ENCODE data around the gene STATH.
"Not testable (repeated sequence)": the region's sequence is repeated elsewhere in the genome, so short reads cannot be mapped to it uniquely, and the experiment has no call there.

Gene STATH

DNA sequence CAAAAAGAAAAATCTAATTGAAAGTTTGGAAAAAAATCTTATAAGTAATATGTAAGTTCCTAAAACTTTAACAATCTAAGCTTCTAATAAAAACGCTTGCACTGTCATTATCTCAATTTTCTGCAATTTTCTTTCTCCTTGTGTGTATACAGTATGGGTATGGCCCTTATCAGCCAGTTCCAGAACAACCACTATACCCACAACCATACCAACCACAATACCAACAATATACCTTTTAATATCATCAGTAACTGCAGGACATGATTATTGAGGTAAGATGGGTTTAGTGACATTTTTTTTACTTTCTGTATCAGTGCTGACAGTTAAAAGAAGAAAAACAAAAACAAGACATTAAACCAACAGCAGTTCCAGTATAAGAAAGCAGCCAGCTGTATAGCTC, 4.9 kb downstream of the STATH start:
- Histone ChIP-seq H3K27ac (ENCODE audit: low read depth, low read length) (no peak overlapping the region), H3K9ac (ENCODE audit: low read length) (no peak overlapping the region), H3K4me2 (ENCODE audit: low read depth, low read length, poor library complexity, severe bottlenecking) (no peak overlapping the region), H2AFZ (ENCODE audit: low read depth, low read length, severe bottlenecking) (no peak overlapping the region), H3K9me2 (replicated peaks; ENCODE audit: insufficient read depth, low read length) (no peaks in the 10 kb centered on the region), H4K20me1 (ENCODE audit: low read depth, low read length) (no peaks in the 10 kb centered on the region), H3K4me3 (ENCODE audit: insufficient read depth, low read length, poor library complexity, severe bottlenecking) (no peak overlapping the region), H3K79me2 (ENCODE audit: insufficient read depth, low read length) (no peaks in the 10 kb centered on the region), H3K9me3 (ENCODE audit: insufficient read depth, low read length) (no peaks in the 10 kb centered on the region), H3F3A (ENCODE audit: insufficient read depth) (no peaks in the 10 kb centered on the region), H3K27me3 (ENCODE audit: low read length) (no peaks in the 10 kb centered on the region), H3K36me3 (ENCODE audit: low read length) (no peaks in the 10 kb centered on the region)
- TF ChIP-seq EZH2phosphoT487 (conservative IDR thresholded peaks at IDR 0.05; ENCODE audit: low read length) = no peak
- TF ChIP-seq, protein P1, sequence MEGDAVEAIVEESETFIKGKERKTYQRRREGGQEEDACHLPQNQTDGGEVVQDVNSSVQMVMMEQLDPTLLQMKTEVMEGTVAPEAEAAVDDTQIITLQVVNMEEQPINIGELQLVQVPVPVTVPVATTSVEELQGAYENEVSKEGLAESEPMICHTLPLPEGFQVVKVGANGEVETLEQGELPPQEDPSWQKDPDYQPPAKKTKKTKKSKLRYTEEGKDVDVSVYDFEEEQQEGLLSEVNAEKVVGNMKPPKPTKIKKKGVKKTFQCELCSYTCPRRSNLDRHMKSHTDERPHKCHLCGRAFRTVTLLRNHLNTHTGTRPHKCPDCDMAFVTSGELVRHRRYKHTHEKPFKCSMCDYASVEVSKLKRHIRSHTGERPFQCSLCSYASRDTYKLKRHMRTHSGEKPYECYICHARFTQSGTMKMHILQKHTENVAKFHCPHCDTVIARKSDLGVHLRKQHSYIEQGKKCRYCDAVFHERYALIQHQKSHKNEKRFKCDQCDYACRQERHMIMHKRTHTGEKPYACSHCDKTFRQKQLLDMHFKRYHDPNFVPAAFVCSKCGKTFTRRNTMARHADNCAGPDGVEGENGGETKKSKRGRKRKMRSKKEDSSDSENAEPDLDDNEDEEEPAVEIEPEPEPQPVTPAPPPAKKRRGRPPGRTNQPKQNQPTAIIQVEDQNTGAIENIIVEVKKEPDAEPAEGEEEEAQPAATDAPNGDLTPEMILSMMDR (IDR thresholded peaks at IDR 0.05; ENCODE audit: insufficient read depth, low read length, poor library complexity, severe bottlenecking) = no peak

DNA sequence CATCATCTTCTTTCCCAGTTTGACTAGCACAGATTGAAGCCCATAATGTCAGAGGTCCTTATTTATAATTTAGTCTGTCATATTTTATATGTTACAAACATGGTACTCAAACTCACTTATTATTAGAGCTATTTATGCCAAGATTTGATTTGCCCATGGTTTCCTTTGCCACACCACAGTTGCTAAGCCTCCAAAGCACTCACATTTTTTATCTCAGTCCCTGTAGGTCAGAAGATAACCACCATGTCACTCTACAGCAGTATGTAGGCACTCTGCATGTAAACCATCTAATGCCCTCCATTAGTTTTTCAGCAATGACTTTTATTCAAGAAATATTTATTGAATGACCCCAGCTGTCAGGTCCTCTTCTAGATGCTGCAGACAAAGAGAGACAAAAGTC, 6.7 kb downstream of the STATH start:
- Histone ChIP-seq H4K20me1 (ENCODE audit: low read depth, low read length) (no peaks in the 10 kb centered on the region), H3K27ac (ENCODE audit: low read depth, low read length) (no peak overlapping the region), H3K36me3 (ENCODE audit: low read length) (no peaks in the 10 kb centered on the region), H3K27me3 (ENCODE audit: low read length) (no peaks in the 10 kb centered on the region), H3K9ac (ENCODE audit: low read length) (no peak overlapping the region), H3K4me2 (ENCODE audit: low read depth, low read length, poor library complexity, severe bottlenecking) (no peak overlapping the region), H2AFZ (ENCODE audit: low read depth, low read length, severe bottlenecking) (no peak overlapping the region), H3F3A (ENCODE audit: insufficient read depth) (no peaks in the 10 kb centered on the region), H3K4me3 (ENCODE audit: insufficient read depth, low read length, poor library complexity, severe bottlenecking) (no peak overlapping the region), H3K9me3 (ENCODE audit: insufficient read depth, low read length) (no peaks in the 10 kb centered on the region), H3K9me2 (replicated peaks; ENCODE audit: insufficient read depth, low read length) (no peaks in the 10 kb centered on the region), H3K79me2 (ENCODE audit: insufficient read depth, low read length) (no peaks in the 10 kb centered on the region)
- TF ChIP-seq EZH2phosphoT487 (conservative IDR thresholded peaks at IDR 0.05; ENCODE audit: low read length) = no peak
- TF ChIP-seq, protein P1 (IDR thresholded peaks at IDR 0.05; ENCODE audit: insufficient read depth, low read length, poor library complexity, severe bottlenecking) = no peak

DNA sequence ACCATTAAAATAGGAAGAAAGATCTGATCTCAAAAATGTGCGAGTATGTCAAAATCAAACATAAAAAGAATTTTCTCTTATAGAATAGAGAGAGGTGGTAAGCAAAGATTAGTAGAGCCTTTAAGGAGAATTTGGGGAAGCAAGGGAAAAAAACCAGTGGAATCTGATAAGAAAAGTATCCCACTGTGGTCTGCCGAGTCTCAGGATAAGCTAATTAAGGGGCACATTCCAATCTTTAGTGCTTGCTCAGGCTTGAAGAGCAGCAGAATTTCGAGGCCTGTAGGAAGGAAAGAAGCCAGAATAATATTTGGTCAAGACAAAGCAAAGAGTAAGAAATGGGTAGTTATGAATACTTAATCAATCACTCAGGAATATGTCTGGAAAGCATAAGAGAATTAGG, 13.0 kb downstream of the STATH start:
- Histone ChIP-seq H4K20me1 (ENCODE audit: low read depth, low read length) (no peaks in the 10 kb centered on the region), H3K27ac (ENCODE audit: low read depth, low read length) (no peak overlapping the region), H3K36me3 (ENCODE audit: low read length) (no peaks in the 10 kb centered on the region), H3K9me3 (ENCODE audit: insufficient read depth, low read length) (no peaks in the 10 kb centered on the region), H3K79me2 (ENCODE audit: insufficient read depth, low read length) (no peaks in the 10 kb centered on the region), H3K9me2 (replicated peaks; ENCODE audit: insufficient read depth, low read length) (no peaks in the 10 kb centered on the region), H2AFZ (ENCODE audit: low read depth, low read length, severe bottlenecking) (no peak overlapping the region), H3K9ac (ENCODE audit: low read length) (no peak overlapping the region), H3F3A (ENCODE audit: insufficient read depth) (no peaks in the 10 kb centered on the region), H3K4me2 (ENCODE audit: low read depth, low read length, poor library complexity, severe bottlenecking) (no peak overlapping the region), H3K27me3 (ENCODE audit: low read length) (no peaks in the 10 kb centered on the region), H3K4me3 (ENCODE audit: insufficient read depth, low read length, poor library complexity, severe bottlenecking) (no peak overlapping the region)
- TF ChIP-seq, protein P1 (IDR thresholded peaks at IDR 0.05; ENCODE audit: insufficient read depth, low read length, poor library complexity, severe bottlenecking) = no peak
- TF ChIP-seq EZH2phosphoT487 (conservative IDR thresholded peaks at IDR 0.05; ENCODE audit: low read length) = no peak

DNA sequence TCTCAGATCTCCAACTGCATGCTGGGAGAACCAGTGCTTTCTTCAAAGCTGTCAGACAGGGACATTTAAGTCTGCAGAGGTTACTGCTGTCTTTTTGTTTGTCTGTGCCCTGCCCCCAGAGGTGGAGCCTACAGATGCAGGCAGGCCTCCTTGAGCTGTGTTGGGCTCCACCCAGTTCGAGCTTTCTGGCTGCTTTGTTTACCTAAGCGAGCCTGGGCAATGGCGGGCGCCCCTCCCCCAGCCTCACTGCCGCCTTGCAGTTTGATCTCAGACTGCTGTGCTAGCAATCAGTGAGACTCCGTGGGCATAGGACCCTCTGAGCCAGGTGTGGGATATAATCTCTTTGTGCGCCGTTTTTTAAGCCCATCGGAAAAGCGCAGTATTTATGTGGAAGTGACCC, 23.2 kb downstream of the STATH start:
- H3K9ac ChIP-seq (ENCODE audit: low read length); H3K9me2 ChIP-seq (replicated peaks; ENCODE audit: insufficient read depth, low read length); H3K36me3 ChIP-seq (ENCODE audit: low read length); H3F3A ChIP-seq (ENCODE audit: insufficient read depth); H2AFZ ChIP-seq (ENCODE audit: low read depth, low read length, severe bottlenecking); H3K4me2 ChIP-seq (ENCODE audit: low read depth, low read length, poor library complexity, severe bottlenecking); H3K4me3 ChIP-seq (ENCODE audit: insufficient read depth, low read length, poor library complexity, severe bottlenecking); H3K79me2 ChIP-seq (ENCODE audit: insufficient read depth, low read length); H3K27ac ChIP-seq (ENCODE audit: low read depth, low read length); H4K20me1 ChIP-seq (ENCODE audit: low read depth, low read length); H3K27me3 ChIP-seq (ENCODE audit: low read length); H3K9me3 ChIP-seq (ENCODE audit: insufficient read depth, low read length): not testable (repeated sequence)
